ENCODE data around the gene GALNT7.
A peak's percentile ranks its signal among the peaks of the same experiment; 100 is the strongest.
"Not testable (repeated sequence)": the region's sequence is repeated elsewhere in the genome, so short reads cannot be mapped to it uniquely, and the experiment has no call there.

GALNT7 gene

GRCh38 chr4:173168396-173169177, at the start of gene GALNT7:
GALNT7 (plus strand) TSS chr4:173168811; CDS start chr4:173168836, 25 bp downstream.
- peak in 50 of 56 donors; percentile 5 to 79 (median 47) for DNase-seq

- not testable (repeated sequence) for DNase-seq
These were observed 49.8 kb upstream of the GALNT7 start for GRCh38 chr4:173118819-173119218.

- no peak for DNase-seq
These were observed 48.8 kb upstream of the GALNT7 start for GRCh38 chr4:173119818-173120217.

- no peak for DNase-seq
These were observed 47.5 kb upstream of the GALNT7 start for GRCh38 chr4:173121076-173121561.

GRCh38 chr4:173124209-173124865, 44.3 kb upstream of the GALNT7 start:
- no peak for DNase-seq

- DNase-seq: no peak
These were observed 43.3 kb upstream of the GALNT7 start for GRCh38 chr4:173125216-173125812.

GRCh38 chr4:173128199-173128890, 40.3 kb upstream of the GALNT7 start:
- DNase-seq: no peak

GRCh38 chr4:173130687-173131086, 37.9 kb upstream of the GALNT7 start:
- no peak for DNase-seq

- DNase-seq: no peak
These were observed 34.2 kb upstream of the GALNT7 start for GRCh38 chr4:173134426-173134825.

GRCh38 chr4:173135241-173135847, 33.3 kb upstream of the GALNT7 start:
- no peak for DNase-seq

GRCh38 chr4:173138624-173139023, 30.0 kb upstream of the GALNT7 start:
- DNase-seq: no peak

GRCh38 chr4:173139561-173139960, 29.1 kb upstream of the GALNT7 start:
- no peak for DNase-seq

- DNase-seq: no peak
These were observed 23.5 kb upstream of the GALNT7 start for GRCh38 chr4:173145131-173145530.

- DNase-seq: no peak
These were observed 22.2 kb upstream of the GALNT7 start for GRCh38 chr4:173146456-173146855.

GRCh38 chr4:173151496-173151895, 17.1 kb upstream of the GALNT7 start:
- no peak for DNase-seq

- no peak for DNase-seq
These were observed 16.5 kb upstream of the GALNT7 start for GRCh38 chr4:173152104-173152503.

GRCh38 chr4:173153445-173153844, 15.2 kb upstream of the GALNT7 start:
- DNase-seq: no peak

- DNase-seq: no peak
These were observed 8.8 kb upstream of the GALNT7 start for GRCh38 chr4:173159791-173160190.

GRCh38 chr4:173160871-173161270, 7.7 kb upstream of the GALNT7 start:
- DNase-seq: no peak

- DNase-seq: no peak
These were observed 7.3 kb upstream of the GALNT7 start for GRCh38 chr4:173161311-173161710.

GRCh38 chr4:173165706-173166105, 2.9 kb upstream of the GALNT7 start:
- DNase-seq: no peak
